Nephron (organoid): Measurements from ENCODE around the gene TDRD15.
A peak's percentile ranks its signal among the peaks of the same experiment; 100 is the strongest.
"Not testable (repeated sequence)": the region's sequence is repeated elsewhere in the genome, so short reads cannot be mapped to it uniquely, and the experiment has no call there.

Experiments used
- H3K27ac Mint-ChIP-seq, 3 experiments: 2 replicates each; pipeline ENCODE4 v1.8.0; 2020; ENCODE audit warnings: mixed read lengths in 3 of 3, mild to moderate bottlenecking in 2 of 3, moderate library complexity in 1 of 3
- H3K27me3 Mint-ChIP-seq: 2 replicates; pipeline ENCODE4 v1.8.0; 2021; ENCODE audit warnings: low read depth, mild to moderate bottlenecking, moderate library complexity, mixed read lengths
- H3K36me3 Mint-ChIP-seq: 2 replicates; pipeline ENCODE4 v1.8.0; 2020; ENCODE audit warnings: low read depth, mixed read lengths
- H3K4me1 Mint-ChIP-seq: 2 replicates; pipeline ENCODE4 v1.8.0; 2020; ENCODE audit warnings: mixed read lengths
- H3K4me3 Mint-ChIP-seq, 3 experiments: 2 replicates each; pipeline ENCODE4 v1.8.0; 2020; ENCODE audit warnings: mild to moderate bottlenecking in 3 of 3, mixed read lengths in 3 of 3, moderate library complexity in 2 of 3
- H3K9me3 Mint-ChIP-seq: 2 replicates; pipeline ENCODE4 v1.8.0; 2020; ENCODE audit warnings: mixed read lengths
- CTCF ChIP-seq, 3 experiments: fragments of 200-600 bp; sonication (generic); IDR thresholded peaks; one replicate each; pipeline ENCODE4 v1.5.0; 2021; ENCODE audit warnings: antibody characterized with exemption in 3 of 3; ENCODE audit not compliant: unreplicated experiment in 3 of 3

Gene TDRD15

GRCh38 chr2:21118302-21118920 lies 5.4 kb upstream of the TDRD15 start:
- Mint-ChIP-seq H3K4me1 (no peaks in the 10 kb centered on the region), H3K9me3 (no peaks in the 10 kb centered on the region), H3K36me3 (no peaks in the 10 kb centered on the region), H3K4me3 (no peak overlapping the region), H3K27me3 (peaks cover 17% of the 10 kb centered on the region), H3K27ac (no peak overlapping the region)
- peak; percentile 48 to 58 (median 56) for TF ChIP-seq CTCF (IDR thresholded peaks at IDR 0.05; ENCODE audit: unreplicated experiment in 3 of 3)

- Mint-ChIP-seq H3K27me3 (no peaks in the 10 kb centered on the region), H3K9me3 (no peaks in the 10 kb centered on the region), H3K36me3 (no peaks in the 10 kb centered on the region), H3K27ac (no peak overlapping the region), H3K4me3 (no peak overlapping the region), H3K4me1 (no peaks in the 10 kb centered on the region)
- no peak for TF ChIP-seq CTCF (IDR thresholded peaks at IDR 0.05; ENCODE audit: unreplicated experiment in 3 of 3)
Observed at GRCh38 chr2:21131861-21132260, 8.1 kb downstream of the TDRD15 start.

- H3K4me3 Mint-ChIP-seq = no peak overlapping the region
- no peaks in the 10 kb centered on the region for H3K4me1 Mint-ChIP-seq
- no peak for TF ChIP-seq CTCF (IDR thresholded peaks at IDR 0.05; ENCODE audit: unreplicated experiment in 3 of 3)
- no peaks in the 10 kb centered on the region for H3K9me3 Mint-ChIP-seq
- no peaks in the 10 kb centered on the region for H3K27me3 Mint-ChIP-seq
- H3K36me3 Mint-ChIP-seq = no peaks in the 10 kb centered on the region
- H3K27ac Mint-ChIP-seq = no peak overlapping the region
Observed at GRCh38 chr2:21135585-21135984, 11.8 kb downstream of the TDRD15 start.

GRCh38 chr2:21142149-21142548 lies 18.4 kb downstream of the TDRD15 start:
- TF ChIP-seq CTCF (IDR thresholded peaks at IDR 0.05; ENCODE audit: unreplicated experiment in 3 of 3) = no peak
- no peaks in the 10 kb centered on the region for H3K9me3 Mint-ChIP-seq
- peaks cover 6% of the 10 kb centered on the region for H3K27me3 Mint-ChIP-seq
- no peak overlapping the region for H3K4me3 Mint-ChIP-seq
- no peak overlapping the region for H3K27ac Mint-ChIP-seq
- H3K36me3 Mint-ChIP-seq = no peaks in the 10 kb centered on the region
- H3K4me1 Mint-ChIP-seq = no peaks in the 10 kb centered on the region

GRCh38 chr2:21146638-21147037 lies 22.9 kb downstream of the TDRD15 start:
- no peak for TF ChIP-seq CTCF (IDR thresholded peaks at IDR 0.05; ENCODE audit: unreplicated experiment in 3 of 3)
- H3K36me3 Mint-ChIP-seq = no peaks in the 10 kb centered on the region

GRCh38 chr2:21148718-21149117 lies 24.9 kb downstream of the TDRD15 start:
- Mint-ChIP-seq H3K36me3 (no peaks in the 10 kb centered on the region), H3K4me1 (no peaks in the 10 kb centered on the region), H3K27ac (no peak overlapping the region), H3K9me3 (peaks cover 5% of the 10 kb centered on the region), H3K27me3 (no peaks in the 10 kb centered on the region), H3K4me3 (no peak overlapping the region)
- TF ChIP-seq CTCF (IDR thresholded peaks at IDR 0.05; ENCODE audit: unreplicated experiment in 3 of 3) = no peak

More at GRCh38 chr2:21146638-21147037, 22.9 kb downstream of the TDRD15 start:
- H3K27ac Mint-ChIP-seq = no peak overlapping the region
- no peaks in the 10 kb centered on the region for H3K9me3 Mint-ChIP-seq
- H3K4me3 Mint-ChIP-seq = no peak overlapping the region
- H3K4me1 Mint-ChIP-seq = no peaks in the 10 kb centered on the region
- no peaks in the 10 kb centered on the region for H3K27me3 Mint-ChIP-seq

GRCh38 chr2:21151234-21151633 lies 27.5 kb downstream of the TDRD15 start:
- not testable (repeated sequence) for H3K4me1 Mint-ChIP-seq, H3K27me3 Mint-ChIP-seq, H3K4me3 Mint-ChIP-seq, H3K9me3 Mint-ChIP-seq, H3K27ac Mint-ChIP-seq, H3K36me3 Mint-ChIP-seq
